Endothelial cell of umbilical vein (primary cell): ENCODE data around the gene CCDC69. TPM values are rescaled to one million over a fixed set of nuclear protein-coding genes. Genes with fewer than 3 reads are reported as not detected.

Experiments used
- BruUV-seq: library from RNA; stranded (reverse); fragments of 400-500 nt; replicated peaks from 2 replicates; lab custom pipeline; 2021; lab: Mats Ljungman, UMichigan
- CTCF ChIA-PET: fragments of 300-600, 350-600 bp; sonication (Branson Sonifier 250); formaldehyde crosslinking; loops from one replicate; lab custom pipeline; 2021; ENCODE audit warnings: antibody characterized with exemption, inconsistent platforms; lab: Charles Lee
- POLR2A ChIA-PET: fragments of 300-600, 350-600 bp; sonication (Branson Sonifier 250); formaldehyde crosslinking; loops from one replicate; lab custom pipeline; 2021; ENCODE audit warnings: antibody characterized with exemption, inconsistent platforms; lab: Charles Lee
- DNase-seq: peaks from one replicate; pipeline ENCODE4 v3.0.0-alpha.2; 2011; ENCODE audit warnings: low read depth, low spot score
- FAIRE-seq: peaks from 2 replicates; lab custom pipeline; 2011; peaks lifted over from hg19 to GRCh38; lab: Jason Lieb, UNC
- H2AFZ ChIP-seq: 2 replicates; pipeline ENCODE4 v1.6.0; 2012; ENCODE audit warnings: low read depth, low read length, control low read depth, inconsistent platforms
- H3K27ac ChIP-seq: 2 replicates; pipeline ENCODE4 v1.5.1; 2011; ENCODE audit warnings: low read depth, mild to moderate bottlenecking, control low read depth, low read length, moderate library complexity; ENCODE audit not compliant: insufficient read depth
- H3K27me3 ChIP-seq, 2 experiments: 2 replicates each; pipeline versions ENCODE4 v1.6.0 to v1.6.1; 2011; ENCODE audit warnings: low read length in 2 of 2, mixed read lengths in 1 of 2; ENCODE audit not compliant: control insufficient read depth in 2 of 2, insufficient read depth in 2 of 2
- H3K36me3 ChIP-seq, 2 experiments: 2 replicates in 1 of 2; 3 replicates in 1 of 2; pipeline ENCODE4 v1.5.1; 2011; ENCODE audit warnings: low read length in 2 of 2, mild to moderate bottlenecking in 1 of 2, moderate library complexity in 1 of 2; ENCODE audit not compliant: control insufficient read depth in 2 of 2, insufficient read depth in 2 of 2; ENCODE audit errors: extremely low read depth in 1 of 2
- H3K4me1 ChIP-seq: 3 replicates; pipeline ENCODE4 v1.5.1; 2011; ENCODE audit warnings: mild to moderate bottlenecking, low read length; ENCODE audit not compliant: control insufficient read depth, insufficient read depth; ENCODE audit errors: extremely low read depth
- H3K4me2 ChIP-seq: 2 replicates; pipeline ENCODE4 v1.6.1; 2011; ENCODE audit warnings: low read length, control low read depth, mixed read lengths; ENCODE audit not compliant: insufficient read depth
- H3K4me3 ChIP-seq, 3 experiments: fragments of 200-600 bp in 1 of 3; sonication (generic), shearing (Covaris generic) in 1 of 3; replicated peaks in 1 of 3; 2 replicates each; pipeline ENCODE4 v1.5.1; 2011 to 2016; ENCODE audit warnings: control low read depth in 3 of 3, low read length in 3 of 3, mild to moderate bottlenecking in 2 of 3, inconsistent platforms in 1 of 3, low read depth in 1 of 3, moderate library complexity in 1 of 3; ENCODE audit not compliant: insufficient read depth in 1 of 3
- H3K79me2 ChIP-seq: 2 replicates; pipeline ENCODE4 v1.6.0; 2012; ENCODE audit warnings: low read length, inconsistent platforms; ENCODE audit not compliant: control insufficient read depth, insufficient read depth
- H3K9ac ChIP-seq: replicated peaks from 2 replicates; pipeline ENCODE3; 2011; ENCODE audit warnings: low read length, control low read depth; ENCODE audit not compliant: insufficient read depth; ENCODE audit errors: extremely low read depth
- H3K9me1 ChIP-seq: replicated peaks from 3 replicates; pipeline ENCODE4 v1.6.0; 2011; ENCODE audit warnings: mild to moderate bottlenecking, low read length; ENCODE audit not compliant: control insufficient read depth, insufficient read depth; ENCODE audit errors: extremely low read depth
- H3K9me3 ChIP-seq: replicated peaks from 2 replicates; pipeline ENCODE4 v1.5.1; 2012; ENCODE audit warnings: low read length, inconsistent platforms; ENCODE audit not compliant: control insufficient read depth, insufficient read depth
- H4K20me1 ChIP-seq: replicated peaks from 2 replicates; pipeline ENCODE3; 2011; ENCODE audit warnings: mild to moderate bottlenecking, low read length; ENCODE audit not compliant: control insufficient read depth, insufficient read depth; ENCODE audit errors: extremely low read depth
- CTCF ChIP-seq, 2 donors: IDR thresholded peaks; 1 replicate in 1 of 2; 2 replicates in 1 of 2; pipeline ENCODE4 v1.5.1; 2011; ENCODE audit warnings: low read length in 2 of 2, mild to moderate bottlenecking in 2 of 2, moderate library complexity in 2 of 2, control low read depth in 1 of 2, inconsistent platforms in 1 of 2, low read depth in 1 of 2; ENCODE audit not compliant: insufficient read depth in 1 of 2; ENCODE audit errors: extremely low read depth in 1 of 2
- EZH2 ChIP-seq: IDR thresholded peaks from 2 replicates; pipeline ENCODE4 v1.6.1; 2012; ENCODE audit warnings: borderline replicate concordance, low read depth, mild to moderate bottlenecking, moderate library complexity, low read length, inconsistent platforms; ENCODE audit not compliant: severe bottlenecking
- GATA2 ChIP-seq: IDR thresholded peaks from 2 replicates; pipeline ENCODE4 v1.7.0; 2011; ENCODE audit warnings: low read depth, mild to moderate bottlenecking, moderate library complexity, mixed read lengths, low read length; ENCODE audit not compliant: insufficient read length, insufficient read depth
- JUN ChIP-seq: IDR thresholded peaks from 2 replicates; pipeline ENCODE4 v1.6.1; 2011; ENCODE audit warnings: borderline replicate concordance, low read depth; ENCODE audit not compliant: insufficient read length, insufficient read depth
- MAX ChIP-seq: IDR thresholded peaks from 2 replicates; pipeline ENCODE4 v1.6.1; 2011; ENCODE audit not compliant: insufficient read depth, insufficient read length
- POLR2A ChIP-seq: IDR thresholded peaks from 2 replicates; pipeline ENCODE4 v1.6.1; 2012; ENCODE audit warnings: low read depth, mild to moderate bottlenecking, control low read depth, low read length
- POLR2AphosphoS5 ChIP-seq: IDR thresholded peaks from 2 replicates; pipeline ENCODE4 v1.6.1; 2012; ENCODE audit warnings: low read depth, mild to moderate bottlenecking, control low read depth, low read length, moderate library complexity; ENCODE audit not compliant: insufficient read depth
- dilution Hi-C: fragments of 300-500 bp; cut with MboI; formaldehyde crosslinking; loops from one replicate; pipeline ENCODE4 v1.15.0; 2019; ENCODE audit warnings: low sequenced_read_pairs; ENCODE audit not compliant: extremely low pct_ligation_motif_present
- intact Hi-C: fragments of 100-400 bp; cut with micrococcal nuclease; formaldehyde crosslinking; loops from one replicate; pipeline ENCODE4 v1.10.0; 2022
- polyA plus RNA-seq, 4 experiments: library from polyadenylated mRNA; depleted of rRNA in 3 of 4; stranded (reverse) in 3 of 4; unstranded in 1 of 4; fragments of >200 nt; gene quantifications; 2 replicates each; pipeline versions ENCODE4 v1.2.1 to v1.2.3, GENCODE V29; 2011 to 2012; ENCODE audit warnings: missing spikeins in 1 of 4
- total RNA-seq: library from RNA; stranded (reverse); gene quantifications from 2 replicates; pipeline ENCODE4 v1.2.3, GENCODE V29; 2021

The CCDC69 gene
- total and polyA plus RNA-seq, 2 donors (not counting 3 experiments of a cell fraction or from before 2014, with no cell fraction given): 4.1 to 4.5 TPM

DNA sequence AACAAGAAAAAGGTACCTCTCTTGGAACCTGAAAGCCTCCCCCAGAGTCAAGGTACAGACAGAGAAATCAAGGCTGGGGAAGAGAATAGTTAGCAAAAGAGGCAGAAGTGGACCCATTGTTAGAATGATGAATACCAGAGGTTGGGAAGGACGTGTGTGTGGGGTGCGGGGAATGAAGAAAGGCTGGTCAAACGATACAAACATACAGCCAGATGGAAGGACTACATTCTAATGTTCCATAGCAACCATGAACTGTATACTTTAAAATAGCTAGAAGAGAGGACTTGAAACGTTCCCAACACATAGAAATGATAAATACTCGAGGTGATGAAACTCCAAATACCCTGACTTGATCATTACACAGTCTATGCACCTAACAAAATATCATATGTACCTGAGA, 7.1 kb downstream of the CCDC69 start:
- no peak overlapping the region for H3K4me3 ChIP-seq
- H3K4me1 ChIP-seq: peaks cover 10% of the 10 kb centered on the region
- dilution Hi-C loops (no loop called here), intact Hi-C loops (no loop called here)
- DNase-seq (no peak), FAIRE-seq (no peak)
- no peaks in the 10 kb centered on the region for H3K36me3 ChIP-seq
- no TSS peak for BruUV-seq
- no peaks in the 10 kb centered on the region for H3K9me3 ChIP-seq
- H3K27me3 ChIP-seq: no peaks in the 10 kb centered on the region
- H3K79me2 ChIP-seq: no peaks in the 10 kb centered on the region
- no peak overlapping the region for H3K9ac ChIP-seq
- no peaks in the 10 kb centered on the region for H4K20me1 ChIP-seq
- H3K9me1 ChIP-seq: no peaks in the 10 kb centered on the region
- no peak overlapping the region for H2AFZ ChIP-seq
- no peak for TF ChIP-seq EZH2
- TF ChIP-seq JUN: no peak
- no peak for TF ChIP-seq CTCF (IDR thresholded peaks at IDR 0.05; ENCODE audit: extremely low read depth in 1 of 2, insufficient read depth in 1 of 2, low read depth in 1 of 2, low read length in 2 of 2)
- TF ChIP-seq GATA2: no peak
- no peak for TF ChIP-seq POLR2A
- no peak for TF ChIP-seq POLR2AphosphoS5
- no peak for TF ChIP-seq MAX
- H3K4me2 ChIP-seq: no peak overlapping the region
- CTCF ChIA-PET: no interaction called here
- POLR2A ChIA-PET: no interaction called here
- H3K27ac ChIP-seq: no peak overlapping the region
